ENCODE data around the gene TBCD.

The TBCD gene

GRCh38 chr17:82897514-82898249 lies 145.8 kb downstream of the TBCD start:
- no peak for DNase-seq (ENCODE audit: extremely low spot score)
- no peak for TF ChIP-seq ARNT (IDR thresholded peaks at IDR 0.05)
- no peak for TF ChIP-seq CTBP1 (IDR thresholded peaks at IDR 0.05; ENCODE audit: borderline replicate concordance)
- no peak for TF ChIP-seq FOXM1 (IDR thresholded peaks at IDR 0.05; ENCODE audit: borderline replicate concordance)
- no peak for TF ChIP-seq HDGF (IDR thresholded peaks at IDR 0.05; ENCODE audit: borderline replicate concordance)
- no peak for TF ChIP-seq SP1 (IDR thresholded peaks at IDR 0.05)
- no peak for TF ChIP-seq BHLHE40 (IDR thresholded peaks at IDR 0.05; ENCODE audit: borderline replicate concordance)
- TF ChIP-seq FOXK2 (IDR thresholded peaks at IDR 0.05) = no peak
- no peak for TF ChIP-seq PKNOX1 (IDR thresholded peaks at IDR 0.05)
- TF ChIP-seq LEF1 (IDR thresholded peaks at IDR 0.05; ENCODE audit: borderline replicate concordance) = no peak
- TF ChIP-seq SUZ12 (IDR thresholded peaks at IDR 0.05) = no peak
- no peak for TF ChIP-seq ZNF384 (IDR thresholded peaks at IDR 0.05)
- TF ChIP-seq L3MBTL2 (conservative IDR thresholded peaks at IDR 0.05) = no peak
- no peak for TF ChIP-seq TARDBP (IDR thresholded peaks at IDR 0.05)
- TF ChIP-seq NFRKB (IDR thresholded peaks at IDR 0.05) = no peak
- ChIA-PET CTCF (no interaction called here), POLR2A (no interaction called here)

DNA sequence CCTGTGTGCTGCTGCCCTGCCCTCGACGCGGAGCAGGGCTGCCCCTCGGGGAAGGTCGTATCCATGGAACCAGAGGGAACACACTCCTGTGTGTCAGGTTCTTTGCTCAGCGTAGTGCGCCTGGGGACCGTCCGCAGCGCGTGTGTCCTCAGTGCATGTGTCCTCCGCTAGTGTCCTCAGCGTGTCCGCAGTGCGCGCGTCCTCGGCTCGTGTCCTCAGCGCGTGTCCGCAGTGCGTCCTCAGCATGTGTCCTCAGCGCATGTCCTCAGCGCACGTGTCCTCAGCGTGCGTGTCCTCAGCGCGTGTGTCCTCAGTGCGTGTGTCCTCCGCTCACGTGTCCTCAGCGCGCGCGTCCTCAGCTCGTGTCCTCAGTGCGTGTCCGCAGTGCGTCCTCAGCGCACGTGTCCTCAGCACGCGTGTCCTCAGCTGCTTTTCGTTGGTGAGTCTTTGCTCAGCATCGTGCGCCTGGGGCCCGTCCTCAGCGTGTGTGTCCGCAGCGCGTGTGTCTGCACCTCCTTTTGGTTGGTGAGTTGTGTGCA lies 147.2 kb downstream of the TBCD start:
- no peak for TF ChIP-seq SP1 (IDR thresholded peaks at IDR 0.05)
- no peak for TF ChIP-seq NFRKB (IDR thresholded peaks at IDR 0.05)
- TF ChIP-seq FOXM1 (IDR thresholded peaks at IDR 0.05; ENCODE audit: borderline replicate concordance) = no peak
- no peak for TF ChIP-seq LEF1 (IDR thresholded peaks at IDR 0.05; ENCODE audit: borderline replicate concordance)
- no peak for TF ChIP-seq HDGF (IDR thresholded peaks at IDR 0.05; ENCODE audit: borderline replicate concordance)
- no peak for TF ChIP-seq SUZ12 (IDR thresholded peaks at IDR 0.05)
- TF ChIP-seq BHLHE40 (IDR thresholded peaks at IDR 0.05; ENCODE audit: borderline replicate concordance) = no peak
- no peak for TF ChIP-seq FOXK2 (IDR thresholded peaks at IDR 0.05)
- no peak for TF ChIP-seq ELF4 (IDR thresholded peaks at IDR 0.05)
- no peak for TF ChIP-seq L3MBTL2 (conservative IDR thresholded peaks at IDR 0.05)
- TF ChIP-seq CTBP1 (IDR thresholded peaks at IDR 0.05; ENCODE audit: borderline replicate concordance) = no peak
- no peak for DNase-seq (ENCODE audit: extremely low spot score)
- CTCF ChIA-PET = no interaction called here
- POLR2A ChIA-PET = no interaction called here

DNA sequence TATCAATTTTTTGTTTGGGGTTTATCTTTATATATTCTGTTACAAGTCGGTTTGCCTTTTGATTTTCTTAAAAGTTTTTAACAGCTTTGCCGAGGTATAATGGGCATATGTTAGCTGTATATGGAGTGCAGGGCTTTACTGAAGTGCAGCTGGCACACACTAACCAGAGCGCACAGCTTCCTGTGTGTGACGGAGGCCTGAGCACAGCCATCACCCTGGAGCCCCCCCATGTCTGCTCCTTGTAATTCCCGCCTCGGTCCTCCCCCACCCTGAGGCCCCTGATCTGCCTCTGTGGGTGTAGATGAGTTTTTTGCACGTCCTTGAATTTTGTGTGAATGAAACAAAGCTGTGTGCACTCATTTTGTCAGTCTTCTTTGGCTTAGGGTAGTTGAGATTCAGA lies 148.1 kb downstream of the TBCD start:
- POLR2A ChIA-PET = no interaction called here
- CTCF ChIA-PET = no interaction called here
- DNase-seq (ENCODE audit: extremely low spot score) = no peak
- TF ChIP-seq LEF1 (IDR thresholded peaks at IDR 0.05; ENCODE audit: borderline replicate concordance) = no peak
- TF ChIP-seq BHLHE40 (IDR thresholded peaks at IDR 0.05; ENCODE audit: borderline replicate concordance) = no peak
- TF ChIP-seq TARDBP (IDR thresholded peaks at IDR 0.05) = no peak
- no peak for TF ChIP-seq SUZ12 (IDR thresholded peaks at IDR 0.05)
- TF ChIP-seq SP1 (IDR thresholded peaks at IDR 0.05) = no peak
- TF ChIP-seq L3MBTL2 (conservative IDR thresholded peaks at IDR 0.05) = no peak
- TF ChIP-seq NFRKB (IDR thresholded peaks at IDR 0.05) = no peak
- TF ChIP-seq PKNOX1 (IDR thresholded peaks at IDR 0.05) = no peak
- no peak for TF ChIP-seq FOXA1 (IDR thresholded peaks at IDR 0.05)
- no peak for TF ChIP-seq HDGF (IDR thresholded peaks at IDR 0.05; ENCODE audit: borderline replicate concordance)
- TF ChIP-seq CTBP1 (IDR thresholded peaks at IDR 0.05; ENCODE audit: borderline replicate concordance) = no peak
- TF ChIP-seq FOXM1 (IDR thresholded peaks at IDR 0.05; ENCODE audit: borderline replicate concordance) = no peak

- CTCF ChIA-PET = no interaction called here
- TF ChIP-seq ZNF384 (IDR thresholded peaks at IDR 0.05) (no peak), SP1 (IDR thresholded peaks at IDR 0.05) (no peak), TARDBP (IDR thresholded peaks at IDR 0.05) (no peak), ARNT (IDR thresholded peaks at IDR 0.05) (no peak), SUZ12 (IDR thresholded peaks at IDR 0.05) (no peak)
- no peak for DNase-seq (ENCODE audit: extremely low spot score)
- POLR2A ChIA-PET = no interaction called here
Measured at GRCh38 chr17:82900741-82901140, 148.9 kb downstream of the TBCD start.

- ChIA-PET POLR2A (no interaction called here), CTCF (no interaction called here)
- DNase-seq (ENCODE audit: extremely low spot score) = no peak
- TF ChIP-seq LEF1 (IDR thresholded peaks at IDR 0.05; ENCODE audit: borderline replicate concordance) (no peak), TARDBP (IDR thresholded peaks at IDR 0.05) (no peak), L3MBTL2 (conservative IDR thresholded peaks at IDR 0.05) (no peak), PKNOX1 (IDR thresholded peaks at IDR 0.05) (no peak), FOXM1 (IDR thresholded peaks at IDR 0.05; ENCODE audit: borderline replicate concordance) (no peak), FOXK2 (IDR thresholded peaks at IDR 0.05) (no peak), ARNT (IDR thresholded peaks at IDR 0.05) (no peak), FOXA1 (IDR thresholded peaks at IDR 0.05) (no peak), ELF4 (IDR thresholded peaks at IDR 0.05) (no peak), CTBP1 (IDR thresholded peaks at IDR 0.05; ENCODE audit: borderline replicate concordance) (no peak), HDGF (IDR thresholded peaks at IDR 0.05; ENCODE audit: borderline replicate concordance) (no peak), ZNF384 (IDR thresholded peaks at IDR 0.05) (no peak), SUZ12 (IDR thresholded peaks at IDR 0.05) (no peak), SP1 (IDR thresholded peaks at IDR 0.05) (no peak), BHLHE40 (IDR thresholded peaks at IDR 0.05; ENCODE audit: borderline replicate concordance) (no peak), NFRKB (IDR thresholded peaks at IDR 0.05) (no peak)
Measured at GRCh38 chr17:82901356-82901755, 149.5 kb downstream of the TBCD start.

DNA sequence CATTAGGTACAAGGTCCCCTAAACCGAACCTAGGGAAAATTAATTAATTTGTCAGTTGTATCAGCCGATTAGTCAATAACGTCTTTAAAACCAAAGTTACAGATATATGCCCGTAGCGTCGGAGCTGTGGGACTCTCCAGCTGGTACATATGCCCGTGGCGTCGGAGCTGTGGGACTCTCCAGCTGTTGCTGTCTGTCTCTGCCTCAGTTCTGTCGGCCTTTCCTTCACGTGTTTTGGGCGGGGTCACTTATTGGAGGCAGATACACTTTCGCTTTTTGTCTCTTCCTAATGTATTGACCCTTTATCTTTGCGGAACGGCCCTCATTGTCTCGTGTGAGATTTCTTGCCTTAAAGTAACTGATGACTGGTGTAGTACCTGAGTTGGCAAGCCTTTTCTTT lies 150.0 kb downstream of the TBCD start:
- ChIA-PET CTCF (no interaction called here), POLR2A (no interaction called here)
- TF ChIP-seq CTBP1 (IDR thresholded peaks at IDR 0.05; ENCODE audit: borderline replicate concordance) = no peak
- DNase-seq (ENCODE audit: extremely low spot score) = no peak

All from HEK293T (cell line).